Measurements from ENCODE around the gene ZNF655. TPM values are rescaled to one million over a fixed set of nuclear protein-coding genes. Genes with fewer than 3 reads are reported as not detected.
A peak's percentile ranks its signal among the peaks of the same experiment; 100 is the strongest.

The ZNF655 gene
- total RNA-seq, 1 donor from 2014 or later = 106 TPM

DNA sequence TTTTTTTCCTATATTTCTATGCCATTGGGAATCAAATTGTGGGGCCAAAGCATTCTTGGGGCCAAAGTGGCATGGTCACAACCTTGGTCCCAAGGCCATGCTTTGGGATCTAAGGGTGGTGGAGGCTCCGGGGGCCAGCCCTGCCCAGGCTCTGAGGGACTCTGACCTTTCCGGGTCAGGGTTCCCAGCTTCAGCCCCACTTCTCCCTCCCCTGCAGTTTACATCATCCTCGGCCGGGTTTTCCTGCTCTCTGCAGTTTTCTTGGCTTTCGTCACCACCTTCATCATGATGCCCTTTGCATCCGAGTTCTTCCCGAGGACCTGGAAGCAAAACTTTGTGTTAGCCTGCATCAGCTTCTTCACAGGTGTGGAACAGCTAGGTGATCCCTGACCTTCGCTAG is 48.1 kb downstream of the ZNF655 start:
- no peak for DNase-seq

DNA sequence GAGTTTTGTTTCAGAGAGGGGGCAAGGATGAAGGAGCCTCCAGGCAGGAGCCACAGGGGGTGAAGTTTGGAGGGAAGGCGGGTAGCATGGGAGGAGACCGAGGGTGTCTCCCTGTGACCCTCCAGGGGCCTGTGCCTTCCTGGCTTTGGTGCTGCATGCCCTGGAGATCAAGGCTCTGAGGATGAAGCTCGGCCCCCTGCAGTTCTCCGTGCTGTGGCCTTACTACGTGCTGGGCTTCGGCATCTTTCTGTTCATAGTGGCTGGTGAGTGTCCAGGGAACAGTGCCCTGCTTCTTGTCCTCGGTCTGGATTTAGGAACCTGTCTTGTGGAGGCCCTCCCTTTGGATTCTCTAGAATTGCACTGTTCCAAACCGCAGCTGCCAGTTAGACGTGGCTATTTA is 49.1 kb downstream of the ZNF655 start:
- no peak for DNase-seq

GRCh38 chr7:99614495-99614894 is 56.1 kb downstream of the ZNF655 start:
- DNase-seq = no peak

DNA sequence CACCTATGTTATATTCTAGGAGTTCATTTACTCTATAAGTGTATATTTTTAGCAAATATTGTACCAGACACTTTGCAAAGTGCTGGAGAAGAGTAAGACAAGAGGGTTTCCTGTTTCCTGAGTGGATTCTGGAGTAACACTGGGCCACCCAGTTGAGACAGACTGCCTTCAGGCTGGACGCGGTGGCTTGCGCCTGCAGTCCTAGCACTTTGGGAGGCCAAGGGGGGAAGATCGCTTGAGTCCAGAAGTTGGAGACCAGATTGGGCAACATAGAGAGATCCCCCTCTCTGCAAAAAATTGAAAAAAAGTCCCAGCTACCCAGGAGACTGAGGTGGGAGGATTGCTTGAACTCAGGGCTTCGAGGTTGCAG is 57.5 kb downstream of the ZNF655 start:
- no peak for DNase-seq

DNA sequence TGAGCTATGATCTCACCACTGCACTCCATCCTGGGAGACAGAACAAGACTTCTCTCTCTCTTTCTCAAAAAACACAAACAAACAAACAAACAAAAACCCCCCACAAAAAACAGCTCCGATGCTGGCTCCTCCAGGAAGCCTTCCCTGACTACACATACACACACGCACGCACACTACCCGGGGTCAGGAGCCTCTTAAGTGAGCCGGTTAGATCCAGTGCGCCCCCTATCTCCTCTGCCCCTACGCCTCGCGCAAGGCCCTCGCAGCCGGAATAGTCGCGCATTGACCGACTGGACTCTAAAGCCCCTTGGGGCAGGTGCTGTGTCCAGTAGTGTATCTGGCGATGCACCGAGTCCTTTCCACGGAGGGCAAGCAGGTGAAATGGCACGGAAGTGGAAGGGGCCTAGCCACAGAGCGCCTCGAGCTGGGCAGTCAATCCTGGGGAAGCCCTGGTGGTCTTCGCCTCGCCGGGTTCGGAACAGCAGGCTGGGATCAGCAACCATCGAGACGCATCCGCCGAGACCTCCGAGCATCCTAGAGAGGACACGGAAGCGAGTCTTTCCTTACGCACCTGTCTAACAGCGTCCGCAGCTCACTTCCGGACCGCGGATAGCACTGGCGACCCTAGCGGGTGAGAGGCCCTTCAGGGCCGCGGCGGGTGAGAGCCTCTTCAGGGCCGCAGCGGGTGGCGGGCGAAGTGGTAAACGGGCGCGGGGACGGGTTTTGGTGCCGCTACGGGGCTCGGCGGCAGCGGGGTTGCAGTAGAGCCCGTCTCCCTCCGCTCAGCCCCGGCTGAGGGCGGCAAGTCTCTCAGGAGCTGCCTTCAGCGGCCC is 58.1 kb downstream of the ZNF655 start, which contains the start of gene ZSCAN25:
TSS of gene ZSCAN25 (plus strand) at position 588 of the 833 bp plus-strand sequence. CDS start 2,661 bp downstream, outside the sequence.
- peak; percentile 97 for DNase-seq

DNA sequence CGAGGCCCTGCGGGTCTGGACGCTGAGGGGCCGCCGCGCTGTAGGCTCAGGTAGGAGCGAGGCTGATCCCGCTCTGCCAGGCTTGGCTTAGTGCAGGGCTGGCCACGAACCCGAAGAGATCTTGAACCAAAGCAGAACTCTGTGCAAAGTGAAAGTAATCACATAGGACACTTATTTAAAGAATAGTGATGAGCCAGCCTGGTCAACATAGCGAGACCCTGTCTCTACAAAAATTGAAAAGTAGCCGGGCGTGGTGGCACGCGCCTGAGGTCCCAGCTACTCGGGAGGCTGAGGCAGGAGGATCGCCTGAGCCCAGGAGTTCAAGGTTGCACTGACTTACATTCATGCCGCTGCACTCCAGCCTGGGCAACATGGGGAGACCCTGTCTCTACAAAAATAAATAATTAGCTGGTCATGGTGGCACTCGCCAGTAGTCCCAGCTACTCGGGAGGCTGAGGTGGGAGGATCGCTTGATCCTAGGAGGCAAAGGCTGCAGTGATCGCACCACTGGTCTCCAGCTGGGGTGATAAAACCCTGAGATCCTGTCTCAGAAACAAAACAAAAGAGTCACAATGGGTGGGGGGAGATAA is 58.8 kb downstream of the ZNF655 start:
- DNase-seq = no peak

DNA sequence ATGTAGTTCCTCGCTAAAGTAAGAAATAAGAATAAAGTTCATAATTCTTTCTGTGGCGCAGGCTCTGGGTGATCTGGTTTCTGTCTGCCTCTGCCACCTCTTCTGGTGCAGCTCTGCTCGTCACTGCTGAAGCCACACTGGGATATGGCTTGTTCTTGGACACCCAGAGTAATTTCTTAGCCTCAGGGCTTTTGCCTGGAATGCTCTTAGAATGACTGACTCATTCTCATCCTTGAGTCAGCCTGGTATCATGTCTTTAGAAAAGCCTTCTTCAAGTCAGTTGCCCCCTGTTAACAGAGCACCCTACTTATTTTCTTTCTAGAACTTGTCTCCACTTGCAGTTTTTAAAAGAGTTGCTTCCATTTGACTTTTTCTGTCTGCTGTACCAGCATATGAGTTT is 60.3 kb downstream of the ZNF655 start:
- DNase-seq = no peak

- DNase-seq = no peak
These were observed 61.2 kb downstream of the ZNF655 start for GRCh38 chr7:99619571-99620130.

DNA sequence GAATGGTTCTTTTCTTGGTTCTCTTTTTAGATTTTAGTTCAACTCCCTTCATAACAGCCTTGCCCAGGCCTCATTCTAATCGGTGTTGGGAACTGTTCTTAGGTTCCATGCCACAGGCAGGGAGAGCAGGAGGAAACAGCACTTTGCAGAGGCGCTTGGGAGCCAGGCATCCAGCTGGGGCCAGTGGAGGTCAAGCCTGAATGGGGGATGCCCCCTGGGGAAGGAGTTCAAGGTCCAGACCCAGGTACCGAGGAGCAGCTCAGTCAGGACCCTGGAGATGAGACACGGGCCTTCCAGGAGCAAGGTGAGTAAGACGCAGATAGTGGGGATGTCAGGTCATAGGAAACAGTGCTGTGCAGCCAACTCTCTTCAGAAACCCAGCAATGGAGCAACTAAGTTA is 62.8 kb downstream of the ZNF655 start:
- DNase-seq = no peak

DNA sequence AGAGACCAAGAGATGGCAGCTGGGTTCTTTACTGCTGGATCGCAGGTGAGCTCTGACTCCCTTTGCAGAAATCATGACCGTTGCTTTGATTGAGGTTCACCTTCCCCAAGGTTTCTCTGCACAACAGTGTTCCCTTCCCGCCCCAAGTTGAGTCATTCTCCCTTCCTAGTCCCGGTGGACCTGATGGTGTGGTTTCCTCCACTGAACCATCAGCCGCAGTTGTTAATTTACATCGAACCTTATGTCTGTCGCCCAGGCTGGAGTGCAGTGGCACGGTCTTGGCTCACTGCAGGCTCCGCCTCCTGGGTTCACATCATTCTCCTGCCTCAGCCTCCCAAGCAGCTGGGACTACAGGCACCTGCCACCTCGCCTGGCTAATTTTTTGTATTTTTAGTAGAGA is 64.2 kb downstream of the ZNF655 start:
- no peak for DNase-seq

DNA sequence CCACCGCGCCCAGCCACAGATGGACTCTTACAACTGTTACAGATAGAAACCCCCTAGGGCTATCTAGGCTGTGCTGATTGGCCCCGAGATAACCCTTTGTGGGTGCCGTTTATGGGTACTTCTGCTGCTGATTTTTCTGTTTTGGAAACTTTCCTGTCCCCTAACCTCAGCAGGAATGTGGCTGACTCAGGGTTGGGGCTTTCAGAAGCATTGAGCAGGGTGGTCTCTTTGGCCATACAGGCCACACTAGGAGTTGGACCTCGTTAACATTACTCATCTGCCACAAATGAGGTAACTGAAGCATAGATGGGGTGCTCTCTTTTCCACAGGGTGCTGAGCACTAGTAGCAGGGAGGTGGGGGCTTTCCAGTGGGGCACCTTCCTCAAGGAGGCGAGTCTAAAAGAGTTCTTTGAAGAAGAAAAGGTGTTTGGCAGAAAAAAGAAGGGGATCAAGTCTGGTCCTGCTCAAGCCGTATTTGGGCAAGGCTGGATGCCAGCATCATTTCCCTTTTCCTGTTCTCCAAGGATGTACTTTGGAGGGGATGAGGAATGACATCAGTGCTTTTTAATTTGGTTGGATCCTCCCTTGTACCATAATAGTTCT is 64.8 kb downstream of the ZNF655 start:
- DNase-seq = no peak

DNA sequence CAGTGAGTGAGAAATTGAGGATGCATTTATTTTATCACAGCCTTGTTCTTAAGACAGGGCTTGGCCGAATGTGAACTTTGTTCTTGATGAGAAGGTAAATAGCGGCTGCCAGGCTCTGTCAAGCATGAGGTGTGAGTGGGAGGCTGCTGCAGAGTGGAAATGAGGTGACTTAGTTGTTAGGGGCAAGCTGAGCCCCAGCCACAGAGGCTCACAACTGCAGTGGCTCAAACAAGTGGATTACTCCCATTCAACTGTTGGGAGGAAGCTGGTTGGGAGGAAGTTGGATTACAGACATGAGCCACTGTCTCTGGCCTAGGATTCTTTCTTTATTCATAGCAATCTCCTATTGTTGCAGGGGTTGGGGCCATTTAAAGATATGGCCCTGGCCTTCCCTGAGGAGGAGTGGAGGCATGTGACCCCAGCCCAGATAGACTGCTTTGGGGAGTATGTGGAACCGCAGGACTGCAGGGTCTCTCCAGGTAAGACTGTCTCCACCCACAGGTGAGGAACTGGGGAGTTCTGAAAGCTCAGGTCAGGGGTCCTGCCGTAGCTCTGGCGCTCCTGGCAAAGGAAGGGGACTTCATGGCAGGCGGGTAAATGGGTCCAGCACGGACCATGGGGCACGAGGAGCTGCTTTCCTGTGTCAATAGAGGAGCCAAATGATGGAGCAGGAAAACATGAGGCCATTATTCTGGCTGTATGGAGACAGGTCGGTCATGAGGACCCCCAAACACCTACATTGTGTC is 65.4 kb downstream of the ZNF655 start:
- DNase-seq = no peak

DNA sequence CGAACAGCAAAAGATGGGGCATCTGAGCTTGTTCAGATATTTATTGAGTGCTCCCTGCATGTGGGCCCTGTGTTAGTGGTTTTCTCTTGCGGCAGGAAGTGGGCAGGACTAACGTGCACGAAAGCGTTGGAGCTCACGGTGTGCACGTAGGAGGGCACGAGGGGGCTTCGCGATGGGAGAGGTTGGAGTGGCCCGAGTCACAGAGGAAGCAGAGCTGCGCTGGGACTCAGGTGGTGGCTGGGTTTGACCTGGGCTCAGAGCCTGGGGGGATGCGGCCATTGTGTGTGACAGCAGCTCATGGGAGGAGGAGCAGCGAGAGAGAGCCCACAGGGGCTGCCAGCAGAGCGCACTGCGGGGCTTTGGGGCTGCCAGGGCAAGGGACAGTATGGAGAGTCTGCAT is 66.0 kb downstream of the ZNF655 start:
- no peak for DNase-seq

- DNase-seq = no peak
These were observed 66.9 kb downstream of the ZNF655 start for GRCh38 chr7:99625321-99625720.

GRCh38 chr7:99625961-99626360 is 67.5 kb downstream of the ZNF655 start:
- DNase-seq = no peak

Other genes starting within 250 kb of the ZNF655 start
- 60.1 TPM for gene ARPC1A, start 232.7 kb upstream of the ZNF655 start, total RNA-seq
- 52.4 TPM for gene ARPC1B, start 183.9 kb upstream of the ZNF655 start, total RNA-seq
- gene PDAP1, start 150.0 kb upstream of the ZNF655 start, total RNA-seq = 49.6 TPM
- gene BUD31, start 149.7 kb upstream of the ZNF655 start, total RNA-seq = 35.9 TPM
- gene PTCD1, start 119.8 kb upstream of the ZNF655 start, total RNA-seq = 6.8 TPM
- gene CPSF4, start 119.7 kb upstream of the ZNF655 start, total RNA-seq = 26.3 TPM
- gene ATP5MF, start 92.5 kb upstream of the ZNF655 start, total RNA-seq = 769 TPM
- 15.7 TPM for gene ZNF789, start 85.8 kb upstream of the ZNF655 start, total RNA-seq
- 31.0 TPM for gene ZNF394, start 58.4 kb upstream of the ZNF655 start, total RNA-seq
- gene ZKSCAN5, start 54.0 kb upstream of the ZNF655 start, total RNA-seq = 11.9 TPM
- 7.3 TPM for gene FAM200A, start 6.5 kb upstream of the ZNF655 start, total RNA-seq
- not detected for gene TMEM225B, start 39.6 kb downstream of the ZNF655 start, total RNA-seq
- gene ZSCAN25, start 58.3 kb downstream of the ZNF655 start, total RNA-seq = 14.3 TPM
- gene CYP3A5, start 121.4 kb downstream of the ZNF655 start, total RNA-seq = 38.5 TPM
- 0.21 TPM for gene CYP3A7, start 176.6 kb downstream of the ZNF655 start, total RNA-seq
- gene CYP3A4, start 225.5 kb downstream of the ZNF655 start, total RNA-seq = not detected